ENCODE measurements around the gene C5orf46. TPM values are rescaled to one million over a fixed set of nuclear protein-coding genes. Genes with fewer than 3 reads are reported as not detected.

The C5orf46 gene
- total RNA-seq, 4 donors from 2014 or later = not detected

GRCh38 chr5:147892696-147893296, 13.5 kb downstream of the C5orf46 start:
- TF ChIP-seq, protein P1, sequence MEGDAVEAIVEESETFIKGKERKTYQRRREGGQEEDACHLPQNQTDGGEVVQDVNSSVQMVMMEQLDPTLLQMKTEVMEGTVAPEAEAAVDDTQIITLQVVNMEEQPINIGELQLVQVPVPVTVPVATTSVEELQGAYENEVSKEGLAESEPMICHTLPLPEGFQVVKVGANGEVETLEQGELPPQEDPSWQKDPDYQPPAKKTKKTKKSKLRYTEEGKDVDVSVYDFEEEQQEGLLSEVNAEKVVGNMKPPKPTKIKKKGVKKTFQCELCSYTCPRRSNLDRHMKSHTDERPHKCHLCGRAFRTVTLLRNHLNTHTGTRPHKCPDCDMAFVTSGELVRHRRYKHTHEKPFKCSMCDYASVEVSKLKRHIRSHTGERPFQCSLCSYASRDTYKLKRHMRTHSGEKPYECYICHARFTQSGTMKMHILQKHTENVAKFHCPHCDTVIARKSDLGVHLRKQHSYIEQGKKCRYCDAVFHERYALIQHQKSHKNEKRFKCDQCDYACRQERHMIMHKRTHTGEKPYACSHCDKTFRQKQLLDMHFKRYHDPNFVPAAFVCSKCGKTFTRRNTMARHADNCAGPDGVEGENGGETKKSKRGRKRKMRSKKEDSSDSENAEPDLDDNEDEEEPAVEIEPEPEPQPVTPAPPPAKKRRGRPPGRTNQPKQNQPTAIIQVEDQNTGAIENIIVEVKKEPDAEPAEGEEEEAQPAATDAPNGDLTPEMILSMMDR (IDR thresholded peaks at IDR 0.05; ENCODE audit: low read depth) = no peak

GRCh38 chr5:147887930-147888329, 18.4 kb downstream of the C5orf46 start:
- TF ChIP-seq, protein P1 (IDR thresholded peaks at IDR 0.05; ENCODE audit: low read depth) = no peak

DNA sequence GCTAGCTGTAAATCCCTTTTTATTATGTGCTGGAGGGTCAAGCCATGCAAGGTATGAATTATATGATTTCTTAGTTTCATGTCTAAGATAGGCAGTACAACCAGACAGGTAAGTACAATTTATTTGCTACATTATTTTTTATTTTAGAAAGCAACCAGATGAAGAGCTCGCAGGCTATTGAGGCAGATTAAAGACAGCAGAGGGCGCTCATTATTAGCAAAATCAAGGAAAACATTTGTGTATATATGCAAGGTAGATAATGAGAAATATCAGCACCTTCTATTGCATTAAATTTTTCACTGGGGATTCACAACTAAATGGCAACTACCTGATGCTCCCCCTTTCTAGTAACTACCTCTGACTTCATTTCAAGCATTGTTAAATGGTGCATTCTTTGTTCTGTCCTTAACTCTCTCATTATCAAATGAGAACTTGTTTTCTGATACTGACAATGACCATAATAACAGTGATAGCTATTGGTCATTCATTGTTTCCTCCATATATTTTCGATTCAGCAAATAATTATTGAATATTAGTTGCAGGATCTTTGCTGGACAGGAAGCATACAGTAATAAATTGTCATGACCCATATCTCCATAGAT, 19.2 kb downstream of the C5orf46 start:
- TF ChIP-seq, protein P1 (IDR thresholded peaks at IDR 0.05; ENCODE audit: low read depth) = no peak

DNA sequence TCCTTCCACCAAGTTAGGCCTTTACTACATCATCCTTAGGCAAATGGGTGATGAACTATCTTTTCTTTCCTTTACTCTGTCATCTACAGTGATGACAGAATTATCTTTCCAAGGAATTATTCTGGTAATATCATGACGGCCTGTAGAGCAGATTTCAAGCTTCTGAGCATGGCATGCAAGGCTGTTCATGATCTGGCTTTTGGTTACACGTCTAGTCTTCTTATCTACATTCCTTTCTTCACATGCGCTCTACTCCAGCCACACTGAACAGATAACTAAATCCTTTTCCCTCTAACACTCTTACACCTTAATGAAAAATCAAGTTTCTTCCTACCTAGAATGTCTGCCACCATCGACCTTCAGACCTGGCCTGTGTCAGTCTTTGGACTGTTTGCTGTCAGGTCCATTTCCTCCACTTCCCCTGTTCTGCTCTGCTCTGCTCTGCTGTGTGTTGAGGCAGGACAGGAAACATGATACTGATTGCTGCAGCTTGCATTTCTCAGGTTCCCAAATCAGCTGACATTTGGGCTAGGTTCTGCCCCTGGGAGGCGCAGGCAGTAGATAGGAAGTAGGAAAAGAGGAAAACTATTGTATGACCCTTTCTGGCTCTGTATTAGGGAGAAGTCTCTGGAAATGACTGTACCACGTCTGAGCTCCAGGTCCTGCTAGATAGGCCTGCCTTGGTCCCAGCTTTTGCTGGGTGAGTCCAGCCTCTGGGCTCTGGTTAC, 23.6 kb downstream of the C5orf46 start:
- TF ChIP-seq, protein P1 (IDR thresholded peaks at IDR 0.05; ENCODE audit: low read depth) = no peak

DNA sequence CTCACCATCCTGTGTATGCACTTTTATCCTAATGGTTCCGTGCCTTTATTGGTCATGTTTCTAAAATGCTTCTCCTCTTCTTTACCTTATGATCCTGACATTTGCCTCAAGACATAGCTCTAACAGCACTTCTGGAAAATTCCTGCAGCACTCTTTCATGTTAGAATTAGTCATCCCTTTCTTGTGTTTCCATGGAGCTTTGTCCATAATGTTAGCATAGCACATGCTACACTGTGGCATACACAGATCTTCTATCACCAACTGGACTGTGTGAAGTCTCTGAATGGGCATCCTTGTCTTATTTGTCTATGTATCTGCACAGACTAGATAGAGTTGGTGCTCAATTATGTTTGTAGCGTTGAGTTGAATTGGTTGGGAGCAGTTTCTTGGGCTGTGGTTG, 25.9 kb downstream of the C5orf46 start:
- TF ChIP-seq, protein P1 (IDR thresholded peaks at IDR 0.05; ENCODE audit: low read depth) = no peak

DNA sequence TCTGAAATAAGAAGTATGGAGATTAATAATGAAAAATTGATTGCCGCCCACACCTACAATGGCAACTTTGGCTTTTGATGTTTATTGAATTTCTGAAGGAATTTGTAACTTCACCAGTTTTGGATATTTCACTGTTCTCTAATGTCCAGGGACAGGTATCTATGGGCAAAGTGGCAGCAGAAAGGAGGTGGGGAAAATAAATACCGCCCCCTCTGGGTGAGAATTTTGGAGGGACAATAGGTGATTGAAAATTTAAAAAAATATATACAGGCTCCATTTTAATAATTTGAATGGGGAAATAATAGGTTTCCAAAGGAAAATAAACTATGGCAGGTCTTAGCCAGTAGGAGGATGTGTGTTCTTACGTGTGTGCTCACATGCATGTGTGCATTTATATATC, 26.6 kb downstream of the C5orf46 start:
- TF ChIP-seq, protein P1 (IDR thresholded peaks at IDR 0.05; ENCODE audit: low read depth) = no peak

- TF ChIP-seq, protein P1 (IDR thresholded peaks at IDR 0.05; ENCODE audit: low read depth) = no peak
These were observed 28.1 kb downstream of the C5orf46 start, which contains the start of gene SCGB3A2 for GRCh38 chr5:147878066-147878759. SCGB3A2 (plus strand) TSS chr5:147878711; CDS start chr5:147878804, 93 bp downstream.
